Measurements from ENCODE around the gene SMYD5. TPM values are rescaled to one million over a fixed set of nuclear protein-coding genes. Genes with fewer than 3 reads are reported as not detected.

Gene SMYD5
- total RNA-seq, 1 experiment from 2014 or later: 37.4 TPM

GRCh38 chr2:73218298-73218697 is 4.3 kb downstream of the SMYD5 start:
- ATAC-seq (no peak), DNase-seq (ENCODE audit: low read depth, low spot score) (no peak)
- Histone ChIP-seq H3K36me3 (ENCODE audit: control insufficient read depth in 1 of 2, insufficient read depth in 2 of 2, low read length in 2 of 2) (peaks cover 15 to 22% of the 10 kb centered on the region in 2 experiments; a peak in 3 of 4 replicates), H3K9me3 (ENCODE audit: control insufficient read depth in 1 of 2, insufficient read depth in 1 of 2, low read depth in 1 of 2, low read length in 2 of 2) (no peaks in the 10 kb centered on the region), H3K4me3 (replicated peaks in 1 of 2; ENCODE audit: low read depth in 1 of 2, low read length in 2 of 2) (no peak overlapping the region), H2AFZ (ENCODE audit: low read depth, low read length, poor library complexity, severe bottlenecking) (no peak overlapping the region), H3K4me1 (ENCODE audit: control insufficient read depth in 1 of 2, insufficient read depth in 2 of 2, low read length in 2 of 2) (peaks cover 3 to 29% of the 10 kb centered on the region in 2 experiments; a peak in 3 of 4 replicates), H3K9me2 (ENCODE audit: insufficient read depth) (no peaks in the 10 kb centered on the region), H3K79me2 (ENCODE audit: insufficient read depth, low read length) (peaks cover 50% of the 10 kb centered on the region), H3K4me2 (ENCODE audit: low read length) (no peak overlapping the region), H4K20me1 (ENCODE audit: insufficient read depth) (no peaks in the 10 kb centered on the region), H3K27ac (ENCODE audit: low read depth, low read length) (no peak overlapping the region), H3K9ac (ENCODE audit: low read length) (no peak overlapping the region), H3K27me3 (ENCODE audit: insufficient read depth, low read length) (no peaks in the 10 kb centered on the region)
- ChIA-PET CTCF (no interaction called here), RAD21 (ENCODE audit: low non-redundant PET in 1 of 2, low total read pairs in 2 of 2, uncharacterized antibody in 2 of 2, unreplicated experiment in 2 of 2) (no interaction called here), POLR2A (no interaction called here)
- intact Hi-C loops (cut with micrococcal nuclease): no loop called here
- no peak for TF ChIP-seq CEBPB (IDR thresholded peaks at IDR 0.05; ENCODE audit: low read depth)
- TF ChIP-seq ZFX (IDR thresholded peaks at IDR 0.05): no peak
- no peak for TF ChIP-seq EZH2phosphoT487 (IDR thresholded peaks at IDR 0.05; ENCODE audit: borderline replicate concordance)
- TF ChIP-seq ATF3 (IDR thresholded peaks at IDR 0.05): no peak
- TF ChIP-seq FOSL1 (IDR thresholded peaks at IDR 0.05; ENCODE audit: low read depth): no peak
- TF ChIP-seq ZNF274 (IDR thresholded peaks at IDR 0.05; ENCODE audit: low read depth, low read length): no peak
- no peak for TF ChIP-seq JUND (IDR thresholded peaks at IDR 0.05)
- TF ChIP-seq YY1 (IDR thresholded peaks at IDR 0.05; ENCODE audit: extremely low read depth, insufficient replicate concordance, low read depth, low read length): no peak
- no peak for TF ChIP-seq TCF7L2 (IDR thresholded peaks at IDR 0.05; ENCODE audit: borderline replicate concordance, extremely low read depth, insufficient read depth, insufficient read length)
- no peak for TF ChIP-seq ELF1 (IDR thresholded peaks at IDR 0.05; ENCODE audit: borderline replicate concordance, low read depth)
- no peak for TF ChIP-seq ZBTB33 (IDR thresholded peaks at IDR 0.05; ENCODE audit: extremely low read depth, insufficient replicate concordance, low read length)
- TF ChIP-seq MAX (IDR thresholded peaks at IDR 0.05): no peak
- TF ChIP-seq CTCF (IDR thresholded peaks at IDR 0.05 in 2 of 3, conservative IDR thresholded peaks at IDR 0.05 in 1 of 3; ENCODE audit: borderline replicate concordance in 1 of 3, insufficient read depth in 1 of 3, low read depth in 2 of 3, low read length in 2 of 3): no peak
- TF ChIP-seq SIN3A (IDR thresholded peaks at IDR 0.05; ENCODE audit: low read depth): no peak
- no TSS peak for BruUV-seq (replicated peaks)
